Measurements from ENCODE around the gene USP24.

- TF ChIP-seq CTCF (IDR thresholded peaks at IDR 0.05) (no peak), POLR2A (IDR thresholded peaks at IDR 0.05) (no peak)
These were observed 37.9 kb upstream of the USP24 start for GRCh38 chr1:55252942-55253589.

Data from esophagus squamous epithelium (tissue), 4 donors.